Stimulated activated naive CD8-positive, alpha-beta T cell treated with anti-CD3 and anti-CD28 coated beads, Interleukin-15, Interleukin-2, amounts not matched to agents 100 U/mL and 50 U/mL, for 24 hours (primary cell): ENCODE measurements around the gene FAIM2.
"Not testable (repeated sequence)": the region's sequence is repeated elsewhere in the genome, so short reads cannot be mapped to it uniquely, and the experiment has no call there.

ENCODE experiments used
- ATAC-seq: fragments of 150-1000 bp; cut with Tn5 transposase; one replicate; pipeline ENCODE4 v1.10.0; 2021
- DNase-seq: peaks from one replicate; pipeline ENCODE4 v3.0.0; 2021

Gene FAIM2

GRCh38 chr12:49860921-49861320, 42.8 kb downstream of the FAIM2 start:
- ATAC-seq, DNase-seq: not testable (repeated sequence)

DNA sequence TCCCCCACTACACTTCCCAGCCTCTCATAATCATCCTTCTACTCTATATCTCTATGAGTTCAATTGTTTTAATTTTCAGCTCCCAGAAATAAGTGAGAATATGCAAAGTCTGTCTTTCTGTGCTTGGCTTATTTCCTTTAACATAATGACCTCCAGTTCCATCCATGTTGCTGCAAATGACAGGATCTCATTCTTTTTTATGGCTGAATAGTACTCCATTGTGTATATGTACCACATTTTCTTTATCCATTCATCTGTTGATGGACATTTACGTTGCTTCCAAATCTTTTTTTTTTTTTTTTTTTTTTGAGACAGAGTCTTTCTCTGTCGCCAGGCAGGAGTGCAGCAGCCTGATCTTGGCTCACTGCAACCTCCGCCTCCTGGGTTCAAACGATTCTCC, 47.8 kb downstream of the FAIM2 start:
- DNase-seq, ATAC-seq: not testable (repeated sequence)

DNA sequence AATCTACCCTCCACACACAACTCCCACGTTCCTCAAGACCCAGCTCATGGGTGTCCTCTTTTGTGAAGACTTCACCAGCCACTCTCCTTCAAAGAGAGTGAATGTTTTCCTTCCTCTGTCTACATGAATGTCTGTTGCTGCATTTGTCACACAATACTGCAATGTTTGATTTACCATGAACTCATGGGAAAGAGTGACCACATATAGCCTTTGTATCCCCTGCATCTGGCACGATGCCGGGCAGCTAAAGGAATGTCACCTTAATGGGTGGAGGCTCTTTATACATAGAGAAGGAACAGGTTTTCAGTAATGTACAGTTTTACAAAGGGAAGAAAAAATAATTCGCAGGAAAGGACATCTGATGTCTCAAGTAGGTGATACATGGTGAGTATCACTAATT, 48.7 kb downstream of the FAIM2 start:
- ATAC-seq (no peak), DNase-seq (no peak)

DNA sequence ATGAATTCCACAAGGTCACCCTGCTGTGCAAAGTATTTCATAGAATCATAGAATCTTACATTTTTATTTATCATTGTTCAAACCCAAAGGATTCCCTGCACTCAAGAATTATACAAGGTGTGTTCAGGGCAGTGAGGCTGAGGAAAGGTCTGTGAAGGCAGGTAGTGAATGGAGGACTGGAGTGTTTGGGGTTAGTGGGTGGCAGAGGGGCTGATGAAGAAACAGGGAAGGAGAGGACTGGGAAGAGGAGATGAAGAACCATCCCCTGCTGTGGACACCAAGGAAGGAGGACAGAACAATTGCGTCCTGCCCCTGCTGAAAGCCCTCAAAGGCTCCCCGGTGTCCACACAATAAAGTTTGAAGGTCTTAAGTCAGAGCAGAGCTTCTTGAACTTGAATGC, 50.0 kb downstream of the FAIM2 start:
- ATAC-seq (no peak), DNase-seq (no peak)

GRCh38 chr12:49847161-49847560, 56.5 kb downstream of the FAIM2 start:
- DNase-seq = no peak
- ATAC-seq = no peak

DNA sequence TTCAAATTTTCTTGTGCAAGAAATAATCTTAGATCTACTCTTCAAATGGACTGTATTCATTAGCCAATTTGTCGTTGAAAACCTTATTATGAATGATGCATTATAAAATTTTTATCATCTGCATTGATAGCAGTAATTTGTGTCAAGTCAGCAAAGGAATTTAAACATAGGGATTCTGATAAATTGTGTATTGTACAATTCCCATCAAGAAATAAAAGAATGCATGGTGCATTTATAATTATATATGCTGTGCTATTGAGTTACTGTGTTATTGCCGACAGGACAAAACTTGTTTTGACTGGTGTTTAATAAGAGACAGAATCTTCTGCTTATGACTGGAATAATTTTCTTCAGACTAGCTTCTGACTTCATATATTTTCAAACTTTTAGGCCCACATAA, 57.7 kb downstream of the FAIM2 start:
- ATAC-seq (no peak), DNase-seq (no peak)

DNA sequence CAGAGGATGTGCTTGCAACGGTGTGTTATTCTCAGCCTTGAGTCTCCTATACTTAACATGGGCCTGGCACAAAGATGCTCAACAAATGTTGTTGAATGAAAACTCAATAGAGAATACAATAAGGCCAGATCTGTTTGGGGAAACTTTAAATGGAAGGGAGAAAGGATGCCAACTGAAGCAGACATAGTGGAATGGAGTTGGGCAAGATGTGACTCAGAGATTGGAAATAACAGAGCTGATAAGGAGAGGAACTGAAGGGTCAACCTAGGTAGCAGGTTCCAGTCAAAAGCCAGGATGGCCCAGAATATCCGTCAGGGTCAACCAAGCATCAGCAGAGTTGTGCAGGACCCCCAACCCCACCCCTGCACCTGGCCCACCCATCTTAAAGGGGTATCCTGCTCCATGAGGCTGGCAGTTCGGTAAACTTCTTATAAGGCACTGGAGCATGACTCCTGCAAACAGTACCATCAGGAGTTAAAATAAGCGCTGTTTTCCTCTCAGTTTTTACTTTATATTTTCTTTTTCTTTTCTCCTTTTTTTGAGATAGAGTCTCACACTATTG, 59.7 kb downstream of the FAIM2 start:
- ATAC-seq (no peak), DNase-seq (no peak)

- DNase-seq (no peak), ATAC-seq (no peak)
Measured at GRCh38 chr12:49843411-49843810, 60.3 kb downstream of the FAIM2 start.

- peak; percentile 95 for ATAC-seq
- DNase-seq = peak; percentile 96
Measured at GRCh38 chr12:49842519-49843352, 61.0 kb downstream of the FAIM2 start, which contains the start of gene BCDIN3D. BCDIN3D (minus strand) TSS chr12:49843106; CDS start chr12:49843087, 19 bp downstream.

DNA sequence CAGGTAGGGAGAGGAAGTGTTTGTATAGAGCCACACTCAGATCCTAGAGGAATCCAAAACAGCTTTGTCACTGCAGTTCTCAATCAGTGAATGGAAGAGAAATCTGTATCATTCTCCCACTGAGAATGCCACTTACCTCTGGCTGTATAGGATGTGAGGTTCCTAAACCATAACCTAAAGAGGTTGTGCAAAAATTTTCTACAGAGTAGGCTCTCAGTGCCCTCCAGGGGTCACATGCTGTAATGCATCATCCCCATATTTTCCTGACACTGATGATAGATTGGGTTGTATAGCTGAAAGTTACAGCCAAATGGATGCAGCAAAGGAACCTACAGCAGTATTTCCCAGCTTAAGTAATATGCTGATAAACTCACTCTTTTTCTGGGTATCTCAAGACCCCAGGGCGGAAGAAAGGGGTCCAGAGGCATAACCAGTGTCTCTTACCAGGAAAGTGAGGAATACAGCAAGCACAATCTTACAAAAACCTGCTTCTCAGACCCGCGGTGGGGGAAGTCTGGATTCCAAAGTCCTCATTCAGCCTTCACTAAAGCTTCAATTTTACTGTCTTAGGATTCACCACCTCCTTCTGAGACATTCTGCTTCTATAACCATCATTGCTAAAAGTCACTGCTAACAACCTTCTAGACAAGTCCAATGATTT, 64.6 kb downstream of the FAIM2 start:
- ATAC-seq (no peak), DNase-seq (peak; percentile 37)

- no peak for DNase-seq
- no peak for ATAC-seq
Measured at GRCh38 chr12:49832836-49833421, 70.8 kb downstream of the FAIM2 start.

DNA sequence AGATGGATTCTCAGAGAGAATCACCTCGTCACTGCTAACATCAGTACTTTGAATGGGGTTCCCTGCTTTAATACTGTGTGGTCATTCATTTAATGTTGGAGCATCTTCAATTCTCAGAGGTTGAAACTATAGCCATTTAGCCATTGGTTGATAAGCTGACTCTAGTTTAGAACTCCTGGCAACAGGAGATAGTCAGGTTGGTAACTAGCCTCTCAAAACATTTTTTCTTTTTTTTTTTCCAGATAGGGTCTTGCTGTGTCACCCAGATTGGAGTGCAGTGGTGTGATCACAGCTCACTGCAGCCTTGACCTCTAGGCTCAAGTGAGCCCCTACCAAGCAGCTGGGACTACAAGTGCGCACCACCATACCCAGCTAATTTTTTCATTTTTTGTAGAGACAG, 72.0 kb downstream of the FAIM2 start:
- ATAC-seq = no peak
- no peak for DNase-seq

DNA sequence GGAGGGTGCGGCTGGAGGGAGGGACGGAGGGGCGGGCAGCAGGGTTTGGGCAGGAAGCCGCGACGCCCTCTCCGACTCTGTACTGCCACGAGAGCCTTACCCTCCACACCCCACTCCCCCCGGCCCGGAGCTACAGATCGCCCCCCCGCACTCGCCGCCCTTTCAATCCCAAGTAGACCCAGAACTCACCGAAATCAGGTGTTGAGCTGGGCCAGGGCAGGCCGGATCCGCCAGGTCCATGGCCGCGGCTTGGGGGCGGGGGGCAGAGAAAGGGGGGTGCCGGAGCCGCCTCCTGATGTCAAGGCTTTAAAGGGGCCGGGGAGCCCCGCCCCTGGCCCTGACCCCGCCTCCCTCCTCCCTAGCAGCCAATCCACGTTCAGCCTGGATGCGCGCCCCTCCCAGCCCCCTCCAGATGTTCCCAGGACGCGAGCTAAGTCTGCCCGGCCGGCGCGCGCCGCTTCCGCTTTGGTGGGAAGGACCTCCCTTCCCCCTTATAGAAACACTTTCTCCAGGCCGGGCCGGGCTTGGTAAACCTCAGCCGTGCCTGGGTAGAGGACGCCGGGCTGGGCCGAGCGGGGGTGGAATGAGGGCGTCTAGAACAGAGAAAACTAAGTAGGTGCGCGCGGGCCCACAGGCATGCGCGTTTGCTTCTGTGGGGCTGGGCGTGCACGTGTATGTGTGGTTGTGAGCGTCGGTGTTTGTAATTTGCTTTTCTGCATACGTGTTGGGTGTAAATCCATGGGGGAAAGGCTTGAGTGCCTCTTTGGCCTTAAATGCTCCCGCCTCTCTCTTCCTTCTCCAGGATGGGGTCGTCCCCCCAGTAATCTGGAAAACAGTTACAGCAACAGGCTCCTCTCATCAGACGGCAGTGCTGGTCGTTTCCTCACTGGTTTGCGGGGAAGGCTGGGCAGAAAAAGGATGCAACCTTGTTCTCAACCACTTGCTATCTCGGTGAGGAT, 75.3 kb downstream of the FAIM2 start, which contains the start of gene NCKAP5L:
Gene NCKAP5L, minus strand, starts transcription at position 281 of the 959 bp plus-strand sequence. CDS start 24,369 bp downstream, outside the sequence.
- DNase-seq (peak; percentile 96), ATAC-seq (peak; percentile 97)

- peak; percentile 63 for DNase-seq
- peak; percentile 3 for ATAC-seq
Measured at GRCh38 chr12:49827401-49828099, 76.2 kb downstream of the FAIM2 start.

- ATAC-seq (no peak), DNase-seq (no peak)
Measured at GRCh38 chr12:49827051-49827400, 76.7 kb downstream of the FAIM2 start.

GRCh38 chr12:49825971-49826421, 77.7 kb downstream of the FAIM2 start:
- DNase-seq (no peak), ATAC-seq (no peak)

DNA sequence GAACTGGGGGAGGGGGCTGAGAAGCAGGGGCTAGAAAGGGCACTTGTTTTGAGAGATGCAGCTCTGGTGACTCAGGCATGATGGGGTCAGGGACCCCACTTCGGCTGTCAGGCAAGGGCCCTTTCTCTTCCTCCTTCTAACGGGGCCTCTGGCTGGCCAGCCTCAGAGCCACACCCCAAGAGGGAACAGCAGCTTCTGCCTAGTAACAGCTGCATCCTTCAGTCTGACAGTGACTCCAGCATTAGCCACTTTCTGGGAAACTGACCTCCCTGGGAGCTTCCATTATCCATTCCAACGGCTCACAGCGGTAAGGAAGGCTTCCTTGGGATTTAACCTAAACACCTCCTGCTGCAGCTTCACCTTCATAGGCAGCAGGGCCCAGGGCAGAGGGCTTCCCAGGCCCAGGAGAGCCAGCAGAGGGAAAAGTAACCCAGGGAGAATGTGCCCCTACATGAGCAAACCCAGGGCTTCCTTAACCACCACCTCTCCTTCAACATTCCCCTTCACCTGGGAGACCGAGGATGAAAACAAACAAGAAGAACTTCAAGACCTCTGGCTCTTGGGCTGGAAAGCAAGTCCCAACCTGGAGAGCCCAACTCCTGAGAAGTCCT, 78.2 kb downstream of the FAIM2 start:
- ATAC-seq (no peak), DNase-seq (no peak)

DNA sequence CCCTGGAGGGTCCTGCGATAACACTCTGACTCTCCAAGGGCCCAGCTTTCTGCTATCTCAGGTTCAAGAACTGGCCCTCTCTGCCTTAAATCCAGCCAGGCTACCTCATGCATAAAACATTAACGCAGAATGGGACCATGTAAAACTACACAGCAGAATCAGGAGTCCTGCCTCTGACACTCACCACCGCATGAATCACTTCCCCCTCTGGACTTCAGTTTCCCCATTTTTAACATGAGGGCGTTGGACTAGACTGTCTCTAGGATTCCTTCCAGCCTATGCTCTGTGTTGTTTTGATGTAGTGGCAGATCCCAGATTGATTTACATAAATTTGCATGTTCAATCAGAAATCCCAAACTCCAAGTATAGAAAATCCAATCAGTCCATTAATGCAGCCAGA, 78.8 kb downstream of the FAIM2 start:
- ATAC-seq = no peak
- no peak for DNase-seq

DNA sequence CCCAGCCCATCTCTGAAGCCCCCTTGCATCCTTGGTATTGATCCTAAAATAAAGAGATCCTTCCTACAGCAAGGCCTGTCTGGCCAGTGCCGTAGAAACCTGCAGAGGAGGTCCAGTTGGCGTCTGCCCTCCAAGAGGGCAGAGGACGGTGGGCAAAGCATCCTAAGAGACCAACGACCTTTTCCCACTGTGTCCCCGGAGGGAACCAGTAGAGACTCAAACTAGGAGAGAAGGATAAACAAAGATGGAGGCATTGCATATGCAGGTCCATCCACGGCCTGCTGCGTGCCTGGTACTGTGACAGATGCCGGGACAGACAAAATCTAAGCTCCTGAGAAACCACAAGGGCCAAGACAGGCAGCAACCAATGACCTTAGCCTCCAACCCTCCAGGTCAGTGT, 79.3 kb downstream of the FAIM2 start:
- no peak for DNase-seq
- no peak for ATAC-seq

DNA sequence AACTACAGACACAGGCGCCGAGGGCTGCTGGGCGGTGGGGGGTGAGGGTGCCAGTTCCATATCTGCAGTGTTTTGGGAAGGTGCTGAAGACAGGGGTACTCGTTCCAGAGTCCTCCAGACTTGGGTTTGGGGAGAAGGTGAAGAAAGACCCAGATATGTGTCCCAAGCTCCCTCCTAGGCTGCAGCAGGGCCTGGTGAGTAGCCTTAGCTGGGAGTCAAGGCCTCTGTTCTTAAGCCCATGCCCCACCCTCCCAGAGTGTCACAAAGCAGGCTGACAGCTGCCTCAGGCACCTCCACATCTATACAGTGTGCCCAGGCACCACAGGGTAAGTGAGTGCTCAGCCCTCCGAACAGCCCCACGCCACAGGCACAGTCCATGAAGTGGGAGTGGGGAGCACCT, 79.7 kb downstream of the FAIM2 start:
- ATAC-seq (no peak), DNase-seq (no peak)
